Neural crest cell (in vitro differentiated cells): ENCODE measurements around the gene FKBP1A. TPM values are rescaled to one million over a fixed set of nuclear protein-coding genes. Genes with fewer than 3 reads are reported as not detected.

Experiments used
- DNase-seq: peaks from one replicate; pipeline ENCODE4 v3.0.0; 2021; ENCODE audit warnings: low read depth, mixed read lengths, low spot score
- H3K27ac Mint-ChIP-seq: one replicate; pipeline ENCODE4 v1.8.0; 2021; ENCODE audit warnings: mild to moderate bottlenecking, mixed read lengths; ENCODE audit not compliant: unreplicated experiment
- H3K27me3 Mint-ChIP-seq: 2 replicates; pipeline ENCODE4 v1.8.0; 2021; ENCODE audit warnings: low read depth, mild to moderate bottlenecking, mixed read lengths
- H3K36me3 Mint-ChIP-seq: 2 replicates; pipeline ENCODE4 v1.8.0; 2021; ENCODE audit warnings: low read depth, mild to moderate bottlenecking, mixed read lengths
- H3K4me1 Mint-ChIP-seq: 2 replicates; pipeline ENCODE4 v1.8.0; 2021; ENCODE audit warnings: mixed read lengths
- H3K4me3 Mint-ChIP-seq: one replicate; pipeline ENCODE4 v1.8.0; 2021; ENCODE audit warnings: mild to moderate bottlenecking, mixed read lengths
- H3K9me3 Mint-ChIP-seq: 2 replicates; pipeline ENCODE4 v1.8.0; 2021; ENCODE audit warnings: mixed read lengths
- CTCF ChIP-seq: fragments of 200-600 bp; sonication (generic); conservative IDR thresholded peaks from 2 replicates; pipeline ENCODE4 v1.5.0; 2021; ENCODE audit warnings: antibody characterized with exemption, mild to moderate bottlenecking
- total RNA-seq: library from RNA; stranded (reverse); gene quantifications from 2 replicates; pipeline ENCODE4 v1.2.1, GENCODE V29; 2021

The FKBP1A gene
- total RNA-seq, 1 donor from 2014 or later = 176 TPM

- peaks cover 21% of the 10 kb centered on the region for H3K4me1 Mint-ChIP-seq
- peak; percentile 47 for TF ChIP-seq CTCF
- H3K9me3 Mint-ChIP-seq = peaks cover 3% of the 10 kb centered on the region
- DNase-seq = peak; percentile 52
- no peaks in the 10 kb centered on the region for H3K36me3 Mint-ChIP-seq
- peaks cover 3% of the 10 kb centered on the region for H3K27me3 Mint-ChIP-seq
- H3K4me3 Mint-ChIP-seq = no peak overlapping the region
- H3K27ac Mint-ChIP-seq = no peak overlapping the region
Measured at GRCh38 chr20:1423625-1424106, 30.8 kb upstream of the FKBP1A start.

DNA sequence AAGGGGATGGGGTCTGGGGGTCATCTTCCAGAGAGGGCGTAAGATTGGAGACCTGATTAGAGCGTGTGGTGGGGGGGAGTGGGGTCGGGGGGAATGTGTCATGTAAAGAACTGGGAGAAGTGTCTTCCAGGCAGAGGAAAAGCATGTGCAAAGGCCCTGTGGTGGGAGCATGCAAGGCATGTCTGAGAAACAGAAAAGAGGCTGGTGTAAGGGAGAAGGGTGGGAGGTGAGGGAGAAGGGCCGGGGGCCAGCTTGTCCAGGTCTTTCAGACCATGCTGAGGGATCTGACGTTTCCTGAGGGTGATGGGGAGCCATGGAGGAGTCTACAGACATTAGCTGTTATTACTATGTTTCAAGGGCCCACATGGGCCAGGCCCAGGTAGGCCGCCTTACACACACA, 30.4 kb upstream of the FKBP1A start:
- Mint-ChIP-seq H3K4me3 (no peak overlapping the region), H3K36me3 (no peaks in the 10 kb centered on the region), H3K27me3 (peaks cover 3% of the 10 kb centered on the region), H3K27ac (peak overlapping the region; percentile 28), H3K9me3 (peaks cover 3% of the 10 kb centered on the region), H3K4me1 (peaks cover 21% of the 10 kb centered on the region)
- DNase-seq = no peak
- TF ChIP-seq CTCF = no peak

GRCh38 chr20:1422753-1423152, 29.9 kb upstream of the FKBP1A start:
- no peak for DNase-seq
- Mint-ChIP-seq H3K4me3 (no peak overlapping the region), H3K36me3 (no peaks in the 10 kb centered on the region), H3K4me1 (peaks cover 17% of the 10 kb centered on the region), H3K27ac (peak overlapping the region; percentile 28), H3K27me3 (peaks cover 3% of the 10 kb centered on the region), H3K9me3 (peaks cover 3% of the 10 kb centered on the region)
- TF ChIP-seq CTCF = no peak

GRCh38 chr20:1420066-1420465, 27.2 kb upstream of the FKBP1A start:
- Mint-ChIP-seq H3K9me3 (peaks cover 3% of the 10 kb centered on the region), H3K4me1 (peaks cover 11% of the 10 kb centered on the region), H3K36me3 (no peaks in the 10 kb centered on the region), H3K27ac (no peak overlapping the region), H3K27me3 (peaks cover 12% of the 10 kb centered on the region), H3K4me3 (no peak overlapping the region)
- DNase-seq = no peak
- TF ChIP-seq CTCF = no peak

GRCh38 chr20:1418350-1418749, 25.5 kb upstream of the FKBP1A start:
- no peak overlapping the region for H3K4me3 Mint-ChIP-seq
- H3K36me3 Mint-ChIP-seq = no peaks in the 10 kb centered on the region
- no peak for DNase-seq
- no peaks in the 10 kb centered on the region for H3K4me1 Mint-ChIP-seq
- peaks cover 3% of the 10 kb centered on the region for H3K9me3 Mint-ChIP-seq
- no peak overlapping the region for H3K27ac Mint-ChIP-seq
- H3K27me3 Mint-ChIP-seq = peaks cover 20% of the 10 kb centered on the region
- no peak for TF ChIP-seq CTCF

DNA sequence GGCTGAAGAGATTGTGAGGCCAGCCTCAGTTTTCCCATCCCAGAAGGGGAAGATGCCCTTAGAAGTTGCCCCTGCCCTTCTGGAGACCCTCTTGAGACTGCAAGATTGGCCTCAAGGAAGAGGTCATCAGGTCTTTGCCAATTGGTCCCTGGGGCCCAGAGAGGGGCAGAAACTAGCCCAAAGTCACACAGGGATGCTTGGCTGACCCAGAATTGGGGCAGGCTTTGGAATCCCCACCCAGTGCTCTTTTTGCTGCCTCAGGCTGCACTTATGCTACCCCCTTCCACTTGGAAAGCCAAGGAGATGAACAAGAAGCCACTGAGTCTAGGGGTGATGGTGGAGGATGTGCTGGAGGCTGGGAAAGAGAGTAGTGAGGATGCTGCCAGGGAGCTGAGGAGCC, 24.9 kb upstream of the FKBP1A start:
- no peak overlapping the region for H3K27ac Mint-ChIP-seq

More for the DNA sequence above, 24.9 kb upstream of the FKBP1A start:
- TF ChIP-seq CTCF = no peak
- H3K36me3 Mint-ChIP-seq = no peaks in the 10 kb centered on the region
- peaks cover 23% of the 10 kb centered on the region for H3K27me3 Mint-ChIP-seq
- DNase-seq = no peak
- H3K4me1 Mint-ChIP-seq = no peaks in the 10 kb centered on the region
- peaks cover 3% of the 10 kb centered on the region for H3K9me3 Mint-ChIP-seq
- no peak overlapping the region for H3K4me3 Mint-ChIP-seq
